A549 (cell line): Measurements from ENCODE around the gene SPOCK2.

Source experiments
- BCL3 ChIP-seq: fragments of >200 bp; sonication (Bioruptor Twin); formaldehyde crosslinking; IDR thresholded peaks from 3 replicates; pipeline ENCODE4 v1.6.1; 2016
- CEBPB ChIP-seq, 2 experiments: fragments of >200 bp in 1 of 2; sonication (Bioruptor Twin) in 1 of 2; formaldehyde crosslinking in 1 of 2; IDR thresholded peaks; 2 replicates each; pipeline ENCODE4 v1.6.1; 2012 to 2016
- CTCF ChIP-seq: fragments of >200 bp; sonication (Bioruptor Twin); formaldehyde crosslinking; IDR thresholded peaks from 3 replicates; pipeline ENCODE4 v1.5.1; 2016
- ESRRA ChIP-seq: fragments of 150-350 bp; IDR thresholded peaks from 2 replicates; pipeline ENCODE4 v1.6.1; 2014; ENCODE audit warnings: mild to moderate bottlenecking, low read length, borderline replicate concordance
- FOSL2 ChIP-seq, 2 experiments: fragments of 450-650 bp in 1 of 2; fragments of >200 bp in 1 of 2; sonication (Bioruptor Twin) in 1 of 2; formaldehyde crosslinking; IDR thresholded peaks; 2 replicates each; pipeline versions ENCODE4 v1.5.0 to v1.6.1; 2016 to 2020; ENCODE audit warnings: mild to moderate bottlenecking in 1 of 2, moderate library complexity in 1 of 2
- HOXB5 ChIP-seq: fragments of 250-450 bp; sonication (Bioruptor Pico); IDR thresholded peaks from 2 replicates; pipeline ENCODE4 v1.5.0; 2020; ENCODE audit warnings: mild to moderate bottlenecking, moderate library complexity
- KDM5A ChIP-seq: fragments of 200-600 bp; sonication (generic); IDR thresholded peaks from 2 replicates; pipeline ENCODE4 v1.6.1; 2016; ENCODE audit warnings: antibody characterized with exemption, mild to moderate bottlenecking
- MAX ChIP-seq: IDR thresholded peaks from 2 replicates; pipeline ENCODE4 v1.6.1; 2012
- MYC ChIP-seq: IDR thresholded peaks from 2 replicates; pipeline ENCODE4 v1.6.1; 2012; ENCODE audit warnings: mild to moderate bottlenecking, inconsistent platforms, low read length, improper control_type of control experiment, borderline replicate concordance
- POLR2A ChIP-seq: IDR thresholded peaks from 2 replicates; pipeline ENCODE4 v1.6.1; 2012; ENCODE audit warnings: mild to moderate bottlenecking, low read length
- POLR2AphosphoS2 ChIP-seq: conservative IDR thresholded peaks from 2 replicates; pipeline ENCODE4 v1.6.1; 2012; ENCODE audit warnings: low read length, improper control_type of control experiment, inconsistent platforms
- RCOR1 ChIP-seq: fragments of 150-350 bp; IDR thresholded peaks from 2 replicates; pipeline ENCODE4 v1.6.1; 2014; ENCODE audit warnings: antibody characterized with exemption, low read length, low read depth
- TF ChIP-seq, protein P1 (sequence below): IDR thresholded peaks from 2 replicates; pipeline ENCODE4 v1.6.1; 2012; ENCODE audit warnings: low read depth, borderline replicate concordance

DNA sequence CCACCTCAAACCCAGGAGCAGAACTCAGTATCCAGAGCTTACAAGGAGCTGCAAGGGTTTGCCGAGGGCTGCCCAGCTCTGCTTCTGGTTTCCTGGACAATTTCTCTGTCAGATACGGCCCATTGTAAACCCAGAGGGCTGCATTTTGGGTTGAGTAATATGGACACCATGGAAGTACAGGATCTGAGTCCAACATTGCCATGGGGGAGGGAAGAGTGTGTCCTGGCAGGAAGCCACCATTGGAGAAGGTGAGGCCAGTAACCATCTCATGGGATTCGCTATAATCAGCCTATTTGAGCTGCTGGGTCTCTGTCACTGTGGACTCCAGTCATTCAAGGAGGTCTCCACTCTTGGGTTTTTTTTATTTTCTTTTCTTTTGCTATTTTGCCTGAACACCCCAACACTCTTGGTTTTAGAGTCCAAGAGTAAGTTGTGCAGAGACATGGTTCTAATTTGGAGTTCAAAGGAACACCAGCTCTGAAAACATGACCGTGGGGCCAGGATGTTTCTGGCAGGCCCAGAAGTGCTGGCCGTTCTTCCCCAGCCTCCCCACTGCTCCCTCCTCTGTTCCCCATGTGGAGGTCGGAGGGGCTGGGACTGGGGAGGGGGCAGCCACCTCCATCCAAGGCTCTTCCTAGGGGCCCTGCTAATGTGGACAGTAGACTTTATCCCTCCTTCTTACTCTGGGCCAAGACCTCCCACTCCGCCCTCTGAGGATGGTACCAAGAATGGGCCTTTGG, 77.9 kb downstream of the SPOCK2 start:
- TF ChIP-seq HOXB5 (CRISPR knock-in tag) (no peak), FOSL2 (IDR thresholded peaks at IDR 0.05) (no peak), FOSL2 (CRISPR knock-in tag; IDR thresholded peaks at IDR 0.05) (no peak), CTCF (no peak), ESRRA (no peak), POLR2A (no peak), CEBPB (IDR thresholded peaks at IDR 0.05) (no peak), RCOR1 (no peak), POLR2AphosphoS2 (no peak), MAX (no peak), BCL3 (no peak), KDM5A (no peak), MYC (no peak)
- TF ChIP-seq, protein P1, sequence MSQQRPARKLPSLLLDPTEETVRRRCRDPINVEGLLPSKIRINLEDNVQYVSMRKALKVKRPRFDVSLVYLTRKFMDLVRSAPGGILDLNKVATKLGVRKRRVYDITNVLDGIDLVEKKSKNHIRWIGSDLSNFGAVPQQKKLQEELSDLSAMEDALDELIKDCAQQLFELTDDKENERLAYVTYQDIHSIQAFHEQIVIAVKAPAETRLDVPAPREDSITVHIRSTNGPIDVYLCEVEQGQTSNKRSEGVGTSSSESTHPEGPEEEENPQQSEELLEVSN, result no peak
